ENCODE measurements around the gene LAMTOR3. TPM values are rescaled to one million over a fixed set of nuclear protein-coding genes. Genes with fewer than 3 reads are reported as not detected.

LAMTOR3 gene
- total and polyA plus RNA-seq, 10 of the 15 experiments (the other 5 are each of a cell fraction or from before 2014, with no cell fraction given) = 30.1 to 120 (median 65.5) TPM

GRCh38 chr4:99861120-99861905 lies 32.9 kb downstream of the LAMTOR3 start:
- peak; percentile 41 for FAIRE-seq
- Histone ChIP-seq H3K27ac (ENCODE audit: control insufficient read depth, insufficient read depth) (peak overlapping the region; percentile 24; the same call in 1 of the 2 replicates), H3K79me2 (ENCODE audit: control insufficient read depth, insufficient read depth, low read length) (no peaks in the 10 kb centered on the region; the same call in 1 of the 2 replicates), H3K4me2 (ENCODE audit: control insufficient read depth, insufficient read depth) (no peak overlapping the region), H2AFZ (ENCODE audit: control insufficient read depth, low read depth, low read length) (no peak overlapping the region), H3K4me1 (ENCODE audit: control insufficient read depth, insufficient read depth, low read length) (peaks cover 14% of the 10 kb centered on the region), H3K9me3 (replicated peaks; ENCODE audit: control insufficient read depth, insufficient read depth, low read length) (no peaks in the 10 kb centered on the region), H4K20me1 (ENCODE audit: control insufficient read depth, insufficient read depth) (no peaks in the 10 kb centered on the region), H3K27me3 (replicated peaks in 1 of 2; ENCODE audit: control insufficient read depth in 2 of 2, insufficient read depth in 2 of 2, low read length in 1 of 2) (no peaks in the 10 kb centered on the region), H3K36me3 (ENCODE audit: control insufficient read depth in 2 of 2, insufficient read depth in 2 of 2, low read length in 1 of 2) (peaks cover 2 to 13% of the 10 kb centered on the region in 2 experiments), H3K9ac (ENCODE audit: control insufficient read depth, insufficient read depth, low read length) (no peak overlapping the region), H3K4me3 (no peak overlapping the region)
- ChIA-PET RAD21 (ENCODE audit: unreplicated experiment) (interaction anchor here (0.8 to 1.1 kb wide), 3 partner anchors 15 to 50 kb away, joined by 4 read pairs; no protein-coding TSS in a partner anchor), SMC1A (ENCODE audit: uncharacterized antibody, unreplicated experiment) (interaction anchor here (0.8 to 4.1 kb wide), 10 partner anchors 9 to 53 kb away, joined by 3 to 24 read pairs (median 5); partner anchors contain the start of gene DAPP1), POLR2A (interaction anchor here (1.3 kb wide), 2 partner anchors 11 to 24 kb away, joined by 3 to 7 read pairs; no protein-coding TSS in a partner anchor), CTCF (interaction anchor here (0.7 to 3.8 kb wide), 6 partner anchors 24 to 456 kb away, joined by 3 to 23 read pairs (median 8); no protein-coding TSS in a partner anchor)
- DNase-seq (ENCODE audit: low read depth, low spot score) = no peak
- intact Hi-C loops (cut with micrococcal nuclease; ENCODE audit: unreplicated experiment) (no loop called here), in situ Hi-C loops (cut with MboI) (no loop called here)
- 47% methylated on average over 5 of the region's 5 CpGs for WGBS (ENCODE audit: insufficient coverage, insufficient replicate concordance, low lambda C conversion rate, missing lambda C conversion rate)
- BruUV-seq (replicated peaks) = no TSS peak
- ATAC-seq = peak; percentile 81
- TF ChIP-seq ATF7 (IDR thresholded peaks at IDR 0.05; ENCODE audit: low read depth) = peak; percentile 51; the same call in 1 of the 2 replicates
- TF ChIP-seq ZBED1 (IDR thresholded peaks at IDR 0.05; ENCODE audit: borderline replicate concordance) = 0 out of 2 replicates have a peak, but pooled peaks have one; percentile 21
- TF ChIP-seq NFYA (IDR thresholded peaks at IDR 0.05; ENCODE audit: borderline replicate concordance, low read depth, low read length) = no peak
- no peak for TF ChIP-seq CUX1 (IDR thresholded peaks at IDR 0.05; ENCODE audit: insufficient replicate concordance, low read depth, low read length)
- peak; percentile 42; the same call in 1 of the 2 replicates for TF ChIP-seq MTA2 (IDR thresholded peaks at IDR 0.05; ENCODE audit: low read depth)
- TF ChIP-seq EED (IDR thresholded peaks at IDR 0.05; ENCODE audit: low read depth) = peak; percentile 38; the same call in 1 of the 2 replicates
- 0 out of 2 replicates have a peak, but pooled peaks have one; percentile 27 for TF ChIP-seq JUNB (IDR thresholded peaks at IDR 0.05)
- TF ChIP-seq IKZF2 (IDR thresholded peaks at IDR 0.05) = peak; percentile 16 to 31; a peak in 2 of 4 replicates
- no peak for TF ChIP-seq ZNF217 (IDR thresholded peaks at IDR 0.05)
- TF ChIP-seq, protein P1, sequence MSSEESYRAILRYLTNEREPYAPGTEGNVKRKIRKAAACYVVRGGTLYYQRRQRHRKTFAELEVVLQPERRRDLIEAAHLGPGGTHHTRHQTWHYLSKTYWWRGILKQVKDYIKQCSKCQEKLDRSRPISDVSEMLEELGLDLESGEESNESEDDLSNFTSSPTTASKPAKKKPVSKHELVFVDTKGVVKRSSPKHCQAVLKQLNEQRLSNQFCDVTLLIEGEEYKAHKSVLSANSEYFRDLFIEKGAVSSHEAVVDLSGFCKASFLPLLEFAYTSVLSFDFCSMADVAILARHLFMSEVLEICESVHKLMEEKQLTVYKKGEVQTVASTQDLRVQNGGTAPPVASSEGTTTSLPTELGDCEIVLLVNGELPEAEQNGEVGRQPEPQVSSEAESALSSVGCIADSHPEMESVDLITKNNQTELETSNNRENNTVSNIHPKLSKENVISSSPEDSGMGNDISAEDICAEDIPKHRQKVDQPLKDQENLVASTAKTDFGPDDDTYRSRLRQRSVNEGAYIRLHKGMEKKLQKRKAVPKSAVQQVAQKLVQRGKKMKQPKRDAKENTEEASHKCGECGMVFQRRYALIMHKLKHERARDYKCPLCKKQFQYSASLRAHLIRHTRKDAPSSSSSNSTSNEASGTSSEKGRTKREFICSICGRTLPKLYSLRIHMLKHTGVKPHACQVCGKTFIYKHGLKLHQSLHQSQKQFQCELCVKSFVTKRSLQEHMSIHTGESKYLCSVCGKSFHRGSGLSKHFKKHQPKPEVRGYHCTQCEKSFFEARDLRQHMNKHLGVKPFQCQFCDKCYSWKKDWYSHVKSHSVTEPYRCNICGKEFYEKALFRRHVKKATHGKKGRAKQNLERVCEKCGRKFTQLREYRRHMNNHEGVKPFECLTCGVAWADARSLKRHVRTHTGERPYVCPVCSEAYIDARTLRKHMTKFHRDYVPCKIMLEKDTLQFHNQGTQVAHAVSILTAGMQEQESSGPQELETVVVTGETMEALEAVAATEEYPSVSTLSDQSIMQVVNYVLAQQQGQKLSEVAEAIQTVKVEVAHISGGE (CRISPR knock-in tag; IDR thresholded peaks at IDR 0.05) = no peak
- TF ChIP-seq ETV6 (conservative IDR thresholded peaks at IDR 0.05 in 1 of 2, IDR thresholded peaks at IDR 0.05 in 1 of 2; ENCODE audit: borderline replicate concordance in 1 of 2, low read depth in 1 of 2) = peak in 1 of 2 experiments; percentile 24; a peak in 1 of 4 replicates
- TF ChIP-seq CREM (IDR thresholded peaks at IDR 0.05; ENCODE audit: low read depth) = peak; percentile 47; the same call in 1 of the 2 replicates
- TF ChIP-seq RUNX3 (IDR thresholded peaks at IDR 0.05; ENCODE audit: low read length) = peak; percentile 73

Data from GM12878 (cell line).